Glutamatergic neuron (in vitro differentiated cells): ENCODE results near the gene EPB41L2. TPM values are rescaled to one million over a fixed set of nuclear protein-coding genes. Genes with fewer than 3 reads are reported as not detected.
"Not testable (repeated sequence)": the region's sequence is repeated elsewhere in the genome, so short reads cannot be mapped to it uniquely, and the experiment has no call there.

ENCODE experiments used
- DNase-seq: peaks from one replicate; pipeline ENCODE4 v3.0.0; 2022
- H3K27ac Mint-ChIP-seq: one replicate; pipeline ENCODE4 v1.8.0; 2020; ENCODE audit warnings: mild to moderate bottlenecking, mixed read lengths, inconsistent platforms; ENCODE audit not compliant: unreplicated experiment
- H3K27me3 Mint-ChIP-seq: one replicate; pipeline ENCODE4 v1.8.0; 2020; ENCODE audit warnings: mild to moderate bottlenecking, moderate library complexity, mixed read lengths, inconsistent platforms; ENCODE audit not compliant: unreplicated experiment
- H3K36me3 Mint-ChIP-seq: one replicate; pipeline ENCODE4 v1.8.0; 2020; ENCODE audit warnings: mild to moderate bottlenecking, mixed read lengths, inconsistent platforms; ENCODE audit not compliant: unreplicated experiment
- H3K4me1 Mint-ChIP-seq: one replicate; pipeline ENCODE4 v1.8.0; 2020; ENCODE audit warnings: mild to moderate bottlenecking, low read depth, mixed read lengths, inconsistent platforms; ENCODE audit not compliant: unreplicated experiment
- H3K4me3 Mint-ChIP-seq: one replicate; pipeline ENCODE4 v1.8.0; 2020; ENCODE audit warnings: mild to moderate bottlenecking, mixed read lengths, inconsistent platforms; ENCODE audit not compliant: unreplicated experiment
- H3K9me3 Mint-ChIP-seq: one replicate; pipeline ENCODE4 v1.8.0; 2020; ENCODE audit warnings: mild to moderate bottlenecking, moderate library complexity, mixed read lengths, inconsistent platforms; ENCODE audit not compliant: unreplicated experiment
- CTCF ChIP-seq: fragments of 200-600 bp; sonication (generic); IDR thresholded peaks from one replicate; pipeline ENCODE4 v1.5.0; 2021; ENCODE audit not compliant: partially characterized antibody, unreplicated experiment
- total RNA-seq: library from RNA; stranded (reverse); fragmentation: NEBNext Ultra II Directional; extraction: Animal tissue kit (Norgen Biotek cat#: 25700); gene quantifications from one replicate; pipeline ENCODE4 v1.2.1, GENCODE V29; 2021; ENCODE audit not compliant: unreplicated experiment

The EPB41L2 gene
- total RNA-seq, 1 donor from 2014 or later: 36.2 TPM

- no peak for DNase-seq
- Mint-ChIP-seq H3K4me3 (no peak overlapping the region), H3K36me3 (peaks cover 7% of the 10 kb centered on the region), H3K27ac (no peak overlapping the region), H3K9me3 (no peaks in the 10 kb centered on the region), H3K4me1 (no peaks in the 10 kb centered on the region), H3K27me3 (no peaks in the 10 kb centered on the region)
- no peak for TF ChIP-seq CTCF
Measured at GRCh38 chr6:131013495-131013894, 49.5 kb downstream of the EPB41L2 start.

GRCh38 chr6:131009790-131010189 is 53.3 kb downstream of the EPB41L2 start:
- TF ChIP-seq CTCF: no peak
- peaks cover 22% of the 10 kb centered on the region for H3K36me3 Mint-ChIP-seq
- H3K9me3 Mint-ChIP-seq: peaks cover 8% of the 10 kb centered on the region
- H3K4me1 Mint-ChIP-seq: no peaks in the 10 kb centered on the region
- peaks cover 2% of the 10 kb centered on the region for H3K27me3 Mint-ChIP-seq
- H3K4me3 Mint-ChIP-seq: no peak overlapping the region
- DNase-seq: no peak
- H3K27ac Mint-ChIP-seq: no peak overlapping the region

GRCh38 chr6:131008965-131009364 is 54.1 kb downstream of the EPB41L2 start:
- not testable (repeated sequence) for H3K27me3 Mint-ChIP-seq, H3K9me3 Mint-ChIP-seq, H3K4me3 Mint-ChIP-seq, H3K27ac Mint-ChIP-seq, DNase-seq, H3K4me1 Mint-ChIP-seq
- H3K36me3 Mint-ChIP-seq: peaks cover 22% of the 10 kb centered on the region

GRCh38 chr6:131007964-131008363 is 55.1 kb downstream of the EPB41L2 start:
- H3K9me3 Mint-ChIP-seq, H3K4me1 Mint-ChIP-seq, DNase-seq, H3K4me3 Mint-ChIP-seq, H3K27me3 Mint-ChIP-seq, H3K27ac Mint-ChIP-seq: not testable (repeated sequence)
- peaks cover 22% of the 10 kb centered on the region for H3K36me3 Mint-ChIP-seq

- H3K36me3 Mint-ChIP-seq: peaks cover 22% of the 10 kb centered on the region
- H3K4me3 Mint-ChIP-seq: no peak overlapping the region
- peaks cover 2% of the 10 kb centered on the region for H3K27me3 Mint-ChIP-seq
- H3K27ac Mint-ChIP-seq: no peak overlapping the region
- no peak for DNase-seq
- peaks cover 8% of the 10 kb centered on the region for H3K9me3 Mint-ChIP-seq
- TF ChIP-seq CTCF: no peak
- peaks cover 5% of the 10 kb centered on the region for H3K4me1 Mint-ChIP-seq
Measured at GRCh38 chr6:131007286-131007685, 55.8 kb downstream of the EPB41L2 start.

GRCh38 chr6:131005439-131006016 is 57.5 kb downstream of the EPB41L2 start:
- no peak for DNase-seq
- H3K36me3 Mint-ChIP-seq: peaks cover 22% of the 10 kb centered on the region
- peaks cover 8% of the 10 kb centered on the region for H3K9me3 Mint-ChIP-seq
- H3K4me1 Mint-ChIP-seq: peaks cover 5% of the 10 kb centered on the region
- no peak overlapping the region for H3K4me3 Mint-ChIP-seq
- H3K27ac Mint-ChIP-seq: no peak overlapping the region
- H3K27me3 Mint-ChIP-seq: peaks cover 2% of the 10 kb centered on the region
- TF ChIP-seq CTCF: no peak
